ENCODE measurements around the gene ERCC2.
A peak's percentile ranks its signal among the peaks of the same experiment; 100 is the strongest.

Gene ERCC2

GRCh38 chr19:45385392-45386221, 15.2 kb upstream of the ERCC2 start:
- no peak for DNase-seq (ENCODE audit: low read depth)
- no peak overlapping the region for H3K4me3 ChIP-seq (ENCODE audit: control insufficient read depth, low read depth, low read length)

GRCh38 chr19:45382426-45382825, 12.1 kb upstream of the ERCC2 start:
- no peak overlapping the region for H3K4me3 ChIP-seq (ENCODE audit: control insufficient read depth, low read depth, low read length)
- no peak for DNase-seq (ENCODE audit: low read depth)
- TF ChIP-seq, protein P1, sequence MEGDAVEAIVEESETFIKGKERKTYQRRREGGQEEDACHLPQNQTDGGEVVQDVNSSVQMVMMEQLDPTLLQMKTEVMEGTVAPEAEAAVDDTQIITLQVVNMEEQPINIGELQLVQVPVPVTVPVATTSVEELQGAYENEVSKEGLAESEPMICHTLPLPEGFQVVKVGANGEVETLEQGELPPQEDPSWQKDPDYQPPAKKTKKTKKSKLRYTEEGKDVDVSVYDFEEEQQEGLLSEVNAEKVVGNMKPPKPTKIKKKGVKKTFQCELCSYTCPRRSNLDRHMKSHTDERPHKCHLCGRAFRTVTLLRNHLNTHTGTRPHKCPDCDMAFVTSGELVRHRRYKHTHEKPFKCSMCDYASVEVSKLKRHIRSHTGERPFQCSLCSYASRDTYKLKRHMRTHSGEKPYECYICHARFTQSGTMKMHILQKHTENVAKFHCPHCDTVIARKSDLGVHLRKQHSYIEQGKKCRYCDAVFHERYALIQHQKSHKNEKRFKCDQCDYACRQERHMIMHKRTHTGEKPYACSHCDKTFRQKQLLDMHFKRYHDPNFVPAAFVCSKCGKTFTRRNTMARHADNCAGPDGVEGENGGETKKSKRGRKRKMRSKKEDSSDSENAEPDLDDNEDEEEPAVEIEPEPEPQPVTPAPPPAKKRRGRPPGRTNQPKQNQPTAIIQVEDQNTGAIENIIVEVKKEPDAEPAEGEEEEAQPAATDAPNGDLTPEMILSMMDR (conservative IDR thresholded peaks at IDR 0.05; ENCODE audit: control insufficient read depth, insufficient read depth, low read depth, low read length): no peak

More at GRCh38 chr19:45385392-45386221, 15.2 kb upstream of the ERCC2 start:
- TF ChIP-seq, protein P1 (conservative IDR thresholded peaks at IDR 0.05; ENCODE audit: control insufficient read depth, insufficient read depth, low read depth, low read length): no peak

- no peak for DNase-seq (ENCODE audit: low read depth)
- H3K4me3 ChIP-seq (ENCODE audit: control insufficient read depth, low read depth, low read length): no peak overlapping the region
- TF ChIP-seq, protein P1 (conservative IDR thresholded peaks at IDR 0.05; ENCODE audit: control insufficient read depth, insufficient read depth, low read depth, low read length): no peak
Observed at GRCh38 chr19:45380107-45380506, 9.7 kb upstream of the ERCC2 start.

DNA sequence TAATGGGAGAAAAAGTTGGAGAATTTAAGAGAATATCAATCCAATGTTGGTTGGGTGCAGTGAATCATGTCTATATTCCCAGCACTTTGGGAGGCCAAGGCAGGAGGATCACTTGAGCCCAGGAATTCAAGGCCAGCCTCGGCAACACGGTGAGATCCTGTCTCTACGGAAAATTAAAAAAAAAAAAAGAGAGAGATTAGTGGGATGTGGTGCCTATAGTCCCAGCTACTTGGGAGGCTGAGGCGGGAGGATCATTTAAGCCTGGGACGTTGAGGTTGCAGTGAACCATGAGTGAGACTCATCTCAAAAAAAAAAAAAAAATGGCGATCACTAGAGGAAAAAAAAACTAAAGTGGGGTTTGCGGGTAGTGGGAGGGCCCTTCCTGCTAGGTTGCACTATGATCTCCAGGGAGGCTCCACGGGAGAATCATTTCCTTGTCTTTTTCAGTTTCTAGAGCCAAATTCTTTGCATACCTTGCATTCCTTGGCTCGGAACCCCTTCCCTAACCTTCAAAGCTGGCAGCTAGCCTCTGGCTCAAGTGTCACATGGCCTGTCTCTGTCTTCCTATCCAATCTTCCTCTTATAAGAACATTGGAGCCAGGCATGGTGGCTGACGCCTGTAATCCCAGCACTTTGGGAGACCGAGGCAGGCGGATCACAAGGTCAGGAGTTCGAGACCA, 5.8 kb upstream of the ERCC2 start:
- TF ChIP-seq, protein P1 (conservative IDR thresholded peaks at IDR 0.05; ENCODE audit: control insufficient read depth, insufficient read depth, low read depth, low read length): no peak
- H3K4me3 ChIP-seq (ENCODE audit: control insufficient read depth, low read depth, low read length): no peak overlapping the region
- peak; percentile 88 for DNase-seq (ENCODE audit: low read depth)

DNA sequence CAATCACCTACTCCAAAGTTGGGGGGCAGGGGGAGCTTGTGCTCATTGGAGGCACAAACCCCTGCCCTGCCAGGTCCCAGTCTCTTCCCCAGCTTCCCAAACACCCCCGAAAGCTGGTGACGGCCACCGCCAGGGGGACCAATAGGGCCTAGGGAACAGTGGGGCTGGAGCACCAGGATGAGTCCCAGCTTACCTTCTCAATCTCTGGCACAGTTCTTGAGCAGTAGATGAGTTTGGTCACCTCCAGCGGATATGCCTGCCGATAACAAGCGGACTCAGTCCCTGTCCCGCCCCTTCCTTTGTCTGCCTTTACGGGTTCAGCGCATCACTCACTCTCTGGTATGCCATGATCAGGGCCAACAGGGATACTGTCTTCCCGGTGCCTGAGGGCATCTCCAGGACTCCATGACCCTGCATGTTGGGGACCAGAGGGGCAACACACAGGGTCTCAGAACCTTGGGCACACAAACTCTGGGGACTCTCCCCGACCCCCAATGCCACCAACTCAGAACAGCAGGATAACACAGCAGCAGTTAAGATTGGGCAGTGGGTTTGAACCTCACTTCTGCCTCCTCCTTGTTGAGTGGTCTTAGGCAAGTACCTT, 1.5 kb downstream of the ERCC2 start:
- TF ChIP-seq, protein P1 (conservative IDR thresholded peaks at IDR 0.05; ENCODE audit: control insufficient read depth, insufficient read depth, low read depth, low read length): no peak
- no peak for DNase-seq (ENCODE audit: low read depth)

DNA sequence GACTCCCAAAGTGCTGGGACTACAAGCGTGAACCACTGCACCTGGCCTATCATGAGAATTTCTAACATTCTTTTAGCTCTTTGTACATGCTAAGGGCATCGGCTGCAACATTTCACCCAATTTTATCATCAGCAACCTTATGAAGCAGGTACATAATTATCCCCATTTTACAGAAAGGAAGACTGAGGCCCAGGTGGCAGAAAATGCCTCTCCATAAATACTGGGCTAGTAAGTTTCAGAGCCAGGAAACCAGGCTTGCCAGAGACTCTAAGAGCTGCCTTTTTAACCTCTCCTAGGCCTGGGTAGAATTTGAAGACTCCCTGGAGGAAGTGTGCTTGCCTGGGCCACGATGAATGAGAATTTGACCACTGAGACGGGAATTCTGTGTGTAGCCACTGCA, 2.2 kb downstream of the ERCC2 start:
- H3K4me3 ChIP-seq (ENCODE audit: control insufficient read depth, low read depth, low read length): no peak overlapping the region

More for the DNA sequence above, 1.5 kb downstream of the ERCC2 start:
- H3K4me3 ChIP-seq (ENCODE audit: control insufficient read depth, low read depth, low read length): no peak overlapping the region

More for the DNA sequence above, 2.2 kb downstream of the ERCC2 start:
- no peak for DNase-seq (ENCODE audit: low read depth)
- TF ChIP-seq, protein P1 (conservative IDR thresholded peaks at IDR 0.05; ENCODE audit: control insufficient read depth, insufficient read depth, low read depth, low read length): no peak
